Neural cell (in vitro differentiated cells): Measurements from ENCODE around the gene HBE1.

Experiments
- CTCF ChIP-seq: fragments of 450-650 bp; IDR thresholded peaks from 2 replicates; pipeline ENCODE4 v1.5.1; 2014; ENCODE audit warnings: antibody characterized with exemption, mild to moderate bottlenecking, moderate library complexity; ENCODE audit not compliant: poor library complexity, severe bottlenecking
- EP300 ChIP-seq: fragments of 450-650 bp; conservative IDR thresholded peaks from 2 replicates; pipeline ENCODE4 v1.6.1; 2014; ENCODE audit warnings: antibody characterized with exemption, mild to moderate bottlenecking, moderate library complexity; ENCODE audit not compliant: poor library complexity, severe bottlenecking
- EZH2 ChIP-seq: fragments of 200-600, 300-800 bp; shearing (Covaris generic), sonication (generic); IDR thresholded peaks from 2 replicates; pipeline ENCODE4 v1.6.1; 2014; ENCODE audit warnings: antibody characterized with exemption, low read length, borderline replicate concordance, mild to moderate bottlenecking; ENCODE audit not compliant: insufficient read depth, poor library complexity, severe bottlenecking
- POLR2AphosphoS5 ChIP-seq: IDR thresholded peaks from 2 replicates; pipeline ENCODE4 v1.6.1; 2012
- RAD21 ChIP-seq: fragments of 450-650 bp; conservative IDR thresholded peaks from 2 replicates; pipeline ENCODE4 v1.6.1; 2014; ENCODE audit warnings: antibody characterized with exemption, mild to moderate bottlenecking, moderate library complexity
- REST ChIP-seq: IDR thresholded peaks from 2 replicates; pipeline ENCODE4 v1.6.1; 2012; ENCODE audit warnings: borderline replicate concordance
- SMC3 ChIP-seq: fragments of 450-650 bp; conservative IDR thresholded peaks from 2 replicates; pipeline ENCODE4 v1.6.1; 2014; ENCODE audit warnings: antibody characterized with exemption, mild to moderate bottlenecking, moderate library complexity; ENCODE audit not compliant: poor library complexity
- TAF1 ChIP-seq: IDR thresholded peaks from 2 replicates; pipeline ENCODE4 v1.6.1; 2012; ENCODE audit warnings: low read depth

- TF ChIP-seq CTCF (no peak), EP300 (no peak), REST (no peak), POLR2AphosphoS5 (no peak), EZH2 (no peak), TAF1 (no peak), SMC3 (no peak), RAD21 (no peak)
Observed at GRCh38 chr11:5290106-5290505, 20.4 kb upstream of the HBE1 start.
